Neural cell (in vitro differentiated cells): ENCODE data around the gene NDUFS2. TPM values are rescaled to one million over a fixed set of nuclear protein-coding genes. Genes with fewer than 3 reads are reported as not detected.

Source experiments
- H2AFZ ChIP-seq: fragments of 200-600, 300-800 bp; sonication (generic), shearing (Covaris generic); 2 replicates; pipeline ENCODE4 v1.6.0; 2014; ENCODE audit warnings: low read depth, mild to moderate bottlenecking, antibody characterized with exemption, low read length, moderate library complexity
- H3F3A ChIP-seq: fragments of 200-600 bp; shearing (Covaris generic); 2 replicates; pipeline ENCODE4 v1.6.1; 2016; ENCODE audit warnings: mild to moderate bottlenecking, moderate library complexity, mixed read lengths, antibody characterized with exemption, low read length; ENCODE audit not compliant: insufficient read depth, poor library complexity, severe bottlenecking
- H3K27ac ChIP-seq: fragments of 200-600, 300-800 bp; sonication (generic), shearing (Covaris generic); 2 replicates; pipeline ENCODE4 v1.5.1; 2014; ENCODE audit warnings: mild to moderate bottlenecking, low read length, moderate library complexity
- H3K27me3 ChIP-seq: fragments of 300-800, 200-600 bp; sonication (generic), shearing (Covaris generic); 2 replicates; pipeline ENCODE4 v1.6.0; 2014; ENCODE audit warnings: mild to moderate bottlenecking, low read depth, low read length, moderate library complexity; ENCODE audit not compliant: insufficient read depth
- H3K36me3 ChIP-seq: fragments of 300-800, 200-600 bp; sonication (generic), shearing (Covaris generic); 2 replicates; pipeline ENCODE4 v1.5.1; 2014; ENCODE audit warnings: mild to moderate bottlenecking, antibody characterized with exemption, low read length, moderate library complexity; ENCODE audit not compliant: insufficient read depth
- H3K4me2 ChIP-seq: fragments of 300-800, 200-600 bp; sonication (generic), shearing (Covaris generic); 2 replicates; pipeline ENCODE4 v1.6.0; 2014; ENCODE audit warnings: mild to moderate bottlenecking, low read length
- H3K4me3 ChIP-seq: fragments of 300-800, 200-600 bp; sonication (generic), shearing (Covaris generic); 2 replicates; pipeline ENCODE4 v1.5.1; 2014; ENCODE audit warnings: mild to moderate bottlenecking, low read length, moderate library complexity
- H3K79me2 ChIP-seq: fragments of 200-600 bp; shearing (Covaris generic); replicated peaks from 2 replicates; pipeline ENCODE4 v1.6.0; 2014; ENCODE audit warnings: mild to moderate bottlenecking, low read length, moderate library complexity; ENCODE audit not compliant: insufficient read depth
- H3K9ac ChIP-seq: fragments of 300-800, 200-600 bp; sonication (generic), shearing (Covaris generic); 2 replicates; pipeline ENCODE4 v1.6.1; 2016; ENCODE audit warnings: mild to moderate bottlenecking, low read length, mixed read lengths
- H3K9me2 ChIP-seq: fragments of 200-600 bp; shearing (Covaris generic); 2 replicates; pipeline ENCODE4 v1.6.1; 2016; ENCODE audit warnings: mild to moderate bottlenecking, low read length, mixed read lengths; ENCODE audit not compliant: insufficient read depth
- H3K9me3 ChIP-seq: fragments of 200-600, 300-800 bp; sonication (generic), shearing (Covaris generic); 2 replicates; pipeline ENCODE4 v1.6.1; 2016; ENCODE audit warnings: mild to moderate bottlenecking, mixed run types, low read length, moderate library complexity, mixed read lengths
- H4K20me1 ChIP-seq: fragments of 200-600 bp; shearing (Covaris generic); 2 replicates; pipeline ENCODE4 v1.6.1; 2016; ENCODE audit warnings: mild to moderate bottlenecking, mixed run types; ENCODE audit not compliant: insufficient read depth
- EP300 ChIP-seq: fragments of 450-650 bp; conservative IDR thresholded peaks from 2 replicates; pipeline ENCODE4 v1.6.1; 2014; ENCODE audit warnings: antibody characterized with exemption, mild to moderate bottlenecking, moderate library complexity; ENCODE audit not compliant: poor library complexity, severe bottlenecking
- EZH2 ChIP-seq: fragments of 200-600, 300-800 bp; shearing (Covaris generic), sonication (generic); IDR thresholded peaks from 2 replicates; pipeline ENCODE4 v1.6.1; 2014; ENCODE audit warnings: antibody characterized with exemption, low read length, borderline replicate concordance, mild to moderate bottlenecking; ENCODE audit not compliant: insufficient read depth, poor library complexity, severe bottlenecking
- MXI1 ChIP-seq: fragments of 450-650 bp; conservative IDR thresholded peaks from 2 replicates; pipeline ENCODE4 v1.6.1; 2014; ENCODE audit warnings: antibody characterized with exemption, mild to moderate bottlenecking; ENCODE audit not compliant: poor library complexity, severe bottlenecking
- POLR2AphosphoS5 ChIP-seq: IDR thresholded peaks from 2 replicates; pipeline ENCODE4 v1.6.1; 2012
- RAD21 ChIP-seq: fragments of 450-650 bp; conservative IDR thresholded peaks from 2 replicates; pipeline ENCODE4 v1.6.1; 2014; ENCODE audit warnings: antibody characterized with exemption, mild to moderate bottlenecking, moderate library complexity
- REST ChIP-seq: IDR thresholded peaks from 2 replicates; pipeline ENCODE4 v1.6.1; 2012; ENCODE audit warnings: borderline replicate concordance
- SMC3 ChIP-seq: fragments of 450-650 bp; conservative IDR thresholded peaks from 2 replicates; pipeline ENCODE4 v1.6.1; 2014; ENCODE audit warnings: antibody characterized with exemption, mild to moderate bottlenecking, moderate library complexity; ENCODE audit not compliant: poor library complexity
- TAF1 ChIP-seq: IDR thresholded peaks from 2 replicates; pipeline ENCODE4 v1.6.1; 2012; ENCODE audit warnings: low read depth
- polyA plus RNA-seq: library from polyadenylated mRNA; depleted of rRNA; stranded (reverse); fragments of >200 nt; gene quantifications from 2 replicates; pipeline ENCODE4 v1.2.3, GENCODE V29; 2014
- TF ChIP-seq, protein P1 (sequence below): fragments of 450-650 bp; IDR thresholded peaks from 2 replicates; pipeline ENCODE4 v1.5.1; 2014; ENCODE audit warnings: antibody characterized with exemption, mild to moderate bottlenecking, moderate library complexity; ENCODE audit not compliant: poor library complexity, severe bottlenecking

The NDUFS2 gene
- polyA plus RNA-seq, 1 donor from 2014 or later: 166 TPM

GRCh38 chr1:161185282-161185682 is 16.9 kb upstream of the NDUFS2 start:
- no peak overlapping the region for H3K27ac ChIP-seq
- H2AFZ ChIP-seq: no peak overlapping the region
- no peak overlapping the region for H3K4me3 ChIP-seq

DNA sequence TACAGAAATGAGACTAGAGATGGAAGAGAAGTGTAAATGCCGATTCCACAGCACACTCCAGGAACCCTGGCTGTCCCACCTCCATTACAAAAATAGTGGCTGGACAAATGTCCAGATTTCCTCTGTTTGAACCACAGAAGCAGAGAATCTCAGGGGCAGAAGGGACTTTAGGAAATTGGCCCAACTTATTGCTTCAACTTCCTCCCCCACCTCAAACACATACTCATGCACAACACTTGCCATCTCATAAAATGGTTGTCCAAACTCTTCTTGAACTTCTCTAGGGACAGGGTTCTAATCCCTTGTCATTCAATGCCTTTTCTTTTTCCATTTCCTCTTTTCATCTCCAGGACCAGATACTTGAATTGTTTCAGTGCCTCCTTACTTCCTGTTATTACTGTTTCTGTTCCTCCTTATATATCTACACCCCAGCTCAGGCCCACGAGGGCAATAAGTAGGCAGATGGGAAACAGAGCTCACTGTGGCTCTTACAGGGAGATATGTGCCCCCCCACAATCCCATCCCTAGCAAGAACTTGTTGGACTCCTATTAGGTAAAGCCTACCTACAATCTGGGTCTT is 16.3 kb upstream of the NDUFS2 start:
- Histone ChIP-seq H3K27me3 (no peaks in the 10 kb centered on the region), H4K20me1 (no peaks in the 10 kb centered on the region), H3K9me2 (no peaks in the 10 kb centered on the region), H3K36me3 (no peaks in the 10 kb centered on the region), H3F3A (no peaks in the 10 kb centered on the region), H3K9ac (no peak overlapping the region), H2AFZ (no peak overlapping the region), H3K27ac (no peak overlapping the region), H3K9me3 (no peaks in the 10 kb centered on the region), H3K79me2 (no peaks in the 10 kb centered on the region), H3K4me2 (no peak overlapping the region), H3K4me3 (no peak overlapping the region)
- TF ChIP-seq REST: no peak
- TF ChIP-seq RAD21: no peak
- TF ChIP-seq POLR2AphosphoS5: no peak
- TF ChIP-seq, protein P1, sequence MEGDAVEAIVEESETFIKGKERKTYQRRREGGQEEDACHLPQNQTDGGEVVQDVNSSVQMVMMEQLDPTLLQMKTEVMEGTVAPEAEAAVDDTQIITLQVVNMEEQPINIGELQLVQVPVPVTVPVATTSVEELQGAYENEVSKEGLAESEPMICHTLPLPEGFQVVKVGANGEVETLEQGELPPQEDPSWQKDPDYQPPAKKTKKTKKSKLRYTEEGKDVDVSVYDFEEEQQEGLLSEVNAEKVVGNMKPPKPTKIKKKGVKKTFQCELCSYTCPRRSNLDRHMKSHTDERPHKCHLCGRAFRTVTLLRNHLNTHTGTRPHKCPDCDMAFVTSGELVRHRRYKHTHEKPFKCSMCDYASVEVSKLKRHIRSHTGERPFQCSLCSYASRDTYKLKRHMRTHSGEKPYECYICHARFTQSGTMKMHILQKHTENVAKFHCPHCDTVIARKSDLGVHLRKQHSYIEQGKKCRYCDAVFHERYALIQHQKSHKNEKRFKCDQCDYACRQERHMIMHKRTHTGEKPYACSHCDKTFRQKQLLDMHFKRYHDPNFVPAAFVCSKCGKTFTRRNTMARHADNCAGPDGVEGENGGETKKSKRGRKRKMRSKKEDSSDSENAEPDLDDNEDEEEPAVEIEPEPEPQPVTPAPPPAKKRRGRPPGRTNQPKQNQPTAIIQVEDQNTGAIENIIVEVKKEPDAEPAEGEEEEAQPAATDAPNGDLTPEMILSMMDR: no peak
- TF ChIP-seq TAF1: no peak
- no peak for TF ChIP-seq EP300
- TF ChIP-seq EZH2: no peak

More at GRCh38 chr1:161185282-161185682, 16.9 kb upstream of the NDUFS2 start:
- TF ChIP-seq EZH2 (no peak), REST (no peak), POLR2AphosphoS5 (no peak), EP300 (no peak), RAD21 (no peak), MXI1 (no peak), TAF1 (no peak), SMC3 (no peak)
- TF ChIP-seq, protein P1: no peak
- H3K4me2 ChIP-seq: no peak overlapping the region
- H3F3A ChIP-seq: no peaks in the 10 kb centered on the region
- H3K9me3 ChIP-seq: no peaks in the 10 kb centered on the region
- no peaks in the 10 kb centered on the region for H3K79me2 ChIP-seq
- no peaks in the 10 kb centered on the region for H3K27me3 ChIP-seq
- no peaks in the 10 kb centered on the region for H4K20me1 ChIP-seq
- no peaks in the 10 kb centered on the region for H3K9me2 ChIP-seq
- no peak overlapping the region for H3K9ac ChIP-seq
- H3K36me3 ChIP-seq: no peaks in the 10 kb centered on the region
